NCI-H345 (cell line): ENCODE measurements around the gene KIAA0319L.
"Not testable (repeated sequence)": the region's sequence is repeated elsewhere in the genome, so short reads cannot be mapped to it uniquely, and the experiment has no call there.

ENCODE experiments used
- DNase-seq: peaks from one replicate; lab custom pipeline; 2025; lab: John Stamatoyannopoulos, UW

Gene KIAA0319L

GRCh38 chr1:35557118-35557610 is at the start of gene KIAA0319L:
Gene KIAA0319L, minus strand, starts transcription at chr1:35557403. Its CDS starts 2,912 bp downstream, at chr1:35554491.
- peak; percentile 86 for DNase-seq

- no peak for DNase-seq
Observed at GRCh38 chr1:35605867-35606182, 48.6 kb upstream of the KIAA0319L start.

GRCh38 chr1:35605071-35605866 is 48.1 kb upstream of the KIAA0319L start:
- no peak for DNase-seq

- no peak for DNase-seq
Observed at GRCh38 chr1:35603941-35604340, 46.7 kb upstream of the KIAA0319L start.

GRCh38 chr1:35603468-35603867 is 46.3 kb upstream of the KIAA0319L start:
- DNase-seq, result no peak

- DNase-seq, result peak; percentile 6
Observed at GRCh38 chr1:35600593-35600992, 43.4 kb upstream of the KIAA0319L start.

GRCh38 chr1:35599411-35599810 is 42.2 kb upstream of the KIAA0319L start:
- DNase-seq, result no peak

- DNase-seq, result no peak
Observed at GRCh38 chr1:35598895-35599294, 41.7 kb upstream of the KIAA0319L start.

- DNase-seq, result no peak
Observed at GRCh38 chr1:35597870-35598269, 40.7 kb upstream of the KIAA0319L start.

- DNase-seq, result no peak
Observed at GRCh38 chr1:35595684-35596083, 38.5 kb upstream of the KIAA0319L start.

GRCh38 chr1:35594005-35594760 is 37.0 kb upstream of the KIAA0319L start:
- no peak for DNase-seq

- DNase-seq, result no peak
Observed at GRCh38 chr1:35592991-35593769, 36.0 kb upstream of the KIAA0319L start.

GRCh38 chr1:35591211-35591610 is 34.0 kb upstream of the KIAA0319L start:
- no peak for DNase-seq

GRCh38 chr1:35590476-35591040 is 33.4 kb upstream of the KIAA0319L start:
- no peak for DNase-seq

- no peak for DNase-seq
Observed at GRCh38 chr1:35589516-35590427, 32.6 kb upstream of the KIAA0319L start.

GRCh38 chr1:35588197-35588910 is 31.2 kb upstream of the KIAA0319L start:
- DNase-seq, result no peak

GRCh38 chr1:35587736-35588135 is 30.5 kb upstream of the KIAA0319L start:
- no peak for DNase-seq

- no peak for DNase-seq
Observed at GRCh38 chr1:35586808-35587207, 29.6 kb upstream of the KIAA0319L start.

GRCh38 chr1:35585805-35586204 is 28.6 kb upstream of the KIAA0319L start:
- not testable (repeated sequence) for DNase-seq

GRCh38 chr1:35585281-35585680 is 28.1 kb upstream of the KIAA0319L start:
- no peak for DNase-seq
